NCI-H446 (cell line): Measurements from ENCODE around the gene IL37.
"Not testable (repeated sequence)": the region's sequence is repeated elsewhere in the genome, so short reads cannot be mapped to it uniquely, and the experiment has no call there.

Experiments used
- DNase-seq, 2 experiments: peaks; one replicate each; lab custom pipeline; 2025; lab: John Stamatoyannopoulos, UW

Gene IL37

DNA sequence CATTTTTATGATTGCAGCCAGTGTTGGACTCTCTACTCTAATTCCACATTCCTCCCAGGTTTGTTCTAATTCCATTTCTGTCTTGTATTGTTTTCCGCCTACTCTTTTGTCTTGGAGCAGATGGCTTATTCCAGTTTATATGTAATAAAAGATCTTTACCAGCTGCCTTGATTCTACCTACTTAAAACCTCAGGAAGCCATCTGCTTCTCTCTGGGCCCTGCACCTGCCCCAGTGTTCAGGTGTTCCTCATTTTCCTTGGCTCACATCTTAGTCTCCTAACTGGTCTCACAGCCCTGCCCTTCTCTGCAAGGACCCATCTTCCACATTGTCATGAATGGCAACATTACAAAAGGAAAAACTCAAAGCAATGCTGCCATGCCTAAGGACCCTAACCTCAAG lies 21.0 kb upstream of the IL37 start:
- DNase-seq: no peak

DNA sequence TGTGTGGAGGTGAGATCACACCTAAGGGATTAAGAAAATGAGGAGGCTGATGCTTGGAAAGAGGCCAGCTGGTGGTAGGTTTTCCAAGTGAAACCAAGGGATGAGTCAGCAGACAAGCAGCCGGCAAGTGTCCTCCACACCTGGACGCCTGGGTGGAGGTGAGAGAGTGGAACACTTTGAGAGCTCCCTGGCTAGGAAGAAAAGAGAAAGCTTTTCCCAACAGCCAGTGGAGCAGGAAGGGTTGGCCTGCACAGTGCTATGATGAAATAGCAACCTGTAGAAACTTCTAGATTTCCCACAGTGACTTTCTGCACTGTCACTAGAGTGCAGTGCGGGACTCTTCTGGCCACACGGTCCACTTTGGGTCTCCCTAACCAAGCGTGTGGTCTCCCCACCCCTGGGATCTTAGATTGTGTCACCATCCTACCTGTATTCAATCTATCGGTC lies 19.6 kb upstream of the IL37 start:
- DNase-seq: no peak

DNA sequence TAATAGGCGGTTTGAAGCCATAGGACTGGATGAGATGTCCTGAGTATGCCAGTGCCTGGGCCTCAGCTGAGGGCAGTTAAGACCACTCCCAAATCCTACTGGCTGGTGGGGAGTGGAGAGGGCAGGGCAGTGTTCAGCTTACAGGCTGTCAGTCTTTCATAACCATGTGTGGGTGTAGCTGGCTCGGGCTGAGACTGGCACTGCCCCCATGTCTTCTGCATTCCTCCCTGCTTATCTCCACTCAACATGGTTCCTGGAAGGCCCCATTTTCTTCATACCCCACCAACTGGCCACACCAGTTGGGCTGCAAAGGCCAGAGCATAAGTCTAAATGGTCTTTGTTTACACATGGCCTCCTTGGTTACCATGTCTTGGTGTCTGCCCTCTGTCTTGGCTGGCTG lies 17.2 kb upstream of the IL37 start:
- DNase-seq: no peak

DNA sequence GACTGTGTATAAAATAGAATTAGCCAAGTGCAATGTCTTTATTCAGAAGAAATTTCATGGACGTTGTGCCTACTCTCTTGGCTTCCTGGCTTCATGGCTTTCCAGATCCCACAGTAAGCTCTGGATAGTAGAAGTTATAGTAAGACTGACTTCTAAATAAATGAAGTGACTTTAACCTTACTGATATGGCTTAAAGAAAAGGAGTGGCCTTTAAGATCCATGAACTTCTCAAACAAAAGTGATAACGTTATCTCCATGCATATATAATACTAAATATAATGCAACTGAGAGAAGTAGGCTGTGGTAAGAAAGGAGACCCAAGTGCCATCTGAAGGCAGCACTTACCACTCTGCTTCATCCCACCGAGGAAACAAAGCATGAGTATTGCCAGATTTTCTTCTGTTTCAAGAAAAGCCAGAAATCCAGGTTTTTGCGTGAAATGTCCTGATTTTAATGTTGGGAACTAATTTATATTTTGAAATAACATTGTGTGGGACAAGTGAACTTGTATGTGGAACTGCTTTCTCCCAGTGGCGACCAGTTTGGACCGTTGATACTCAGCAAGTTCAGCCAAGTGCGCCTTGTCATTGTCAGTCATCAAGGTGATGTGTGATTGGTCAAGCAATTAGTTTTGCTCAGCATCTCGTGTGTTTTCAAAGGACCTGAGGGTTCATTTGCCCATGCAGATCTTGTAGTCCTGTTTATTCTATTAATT lies 13.9 kb upstream of the IL37 start:
- DNase-seq: no peak

DNA sequence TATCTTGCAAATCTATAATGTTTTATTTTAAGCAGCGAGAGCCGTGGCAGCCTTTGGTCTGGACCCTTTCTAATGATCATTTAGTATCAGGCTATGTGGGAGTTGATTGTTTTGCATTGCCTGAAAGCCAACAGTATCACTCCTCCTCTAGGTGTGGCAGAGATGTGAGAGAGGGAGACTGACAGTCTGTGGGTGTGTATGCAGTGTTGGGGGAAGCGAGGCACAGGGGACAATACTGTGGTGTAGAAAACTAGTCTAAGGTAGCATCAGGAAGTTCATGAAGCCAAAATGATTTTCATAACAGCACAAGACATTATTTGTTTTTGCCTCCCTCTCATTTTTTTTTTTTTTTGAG lies 13.4 kb upstream of the IL37 start:
- DNase-seq: no peak

DNA sequence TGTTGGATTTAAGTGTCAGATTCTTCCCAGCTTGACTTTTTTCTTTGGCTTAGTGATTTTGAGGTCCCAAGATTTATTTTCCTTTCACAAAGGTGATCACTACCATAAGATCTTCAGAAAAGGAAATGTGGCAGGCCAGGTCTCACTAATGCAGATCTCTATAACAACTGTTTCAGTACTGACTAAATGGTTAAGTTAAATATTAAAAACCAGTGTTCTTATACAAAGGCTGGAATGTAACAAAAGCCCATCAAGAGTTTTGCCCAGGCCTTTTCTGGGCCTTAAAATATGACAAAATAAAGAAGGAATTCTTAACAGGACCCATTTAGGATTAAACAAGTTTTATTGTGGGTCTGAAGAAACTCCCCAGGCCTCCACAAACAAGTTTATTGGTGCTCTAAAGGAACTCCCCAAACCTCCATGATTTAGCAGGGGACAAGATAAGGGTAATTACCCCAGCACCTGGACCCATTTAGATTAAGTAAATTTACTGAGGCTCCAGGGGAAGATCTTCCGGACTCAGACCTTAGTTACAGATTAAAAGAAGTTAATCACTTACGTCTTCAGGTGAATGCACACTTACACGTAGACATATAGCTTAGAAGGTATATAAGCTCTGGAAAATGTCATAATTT lies 9.4 kb upstream of the IL37 start:
- DNase-seq: not testable (repeated sequence)

DNA sequence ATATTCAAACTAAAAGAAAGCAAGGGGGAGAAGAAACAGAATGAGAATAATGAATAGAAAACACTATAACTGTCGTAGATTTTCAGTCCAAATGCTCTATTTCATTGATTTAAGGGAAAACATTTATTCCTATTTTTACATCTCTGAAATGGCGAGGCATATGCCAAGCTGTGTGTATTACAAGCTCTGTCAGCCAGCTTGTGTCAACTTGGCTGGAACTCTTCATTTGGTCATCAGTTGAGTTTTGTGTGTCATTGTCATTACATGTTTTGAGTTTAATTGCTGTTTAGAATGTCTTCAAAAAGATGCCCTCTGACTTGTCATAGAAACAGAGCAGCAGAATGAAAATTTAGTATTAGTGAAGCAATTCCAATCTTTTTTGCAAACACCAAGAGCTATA lies 8.1 kb upstream of the IL37 start:
- no peak for DNase-seq

DNA sequence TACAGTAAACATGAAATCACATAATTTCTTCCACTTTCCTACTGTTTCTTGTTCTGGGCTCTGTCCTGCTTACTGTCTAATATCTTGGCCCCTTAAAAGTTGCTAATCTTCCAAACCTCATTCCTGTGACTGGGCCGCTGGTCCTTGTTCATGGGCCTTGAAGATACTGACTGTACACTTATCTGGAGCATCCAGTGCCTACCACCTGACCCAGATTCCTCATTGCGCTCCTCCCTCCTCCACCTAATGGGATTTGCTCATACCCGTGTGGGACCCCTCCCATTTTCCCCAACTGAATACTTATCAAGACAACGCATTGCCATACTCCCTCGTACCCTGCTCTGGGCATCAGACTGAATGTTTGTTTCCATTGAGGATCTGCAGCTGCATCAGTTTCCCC lies 6.1 kb upstream of the IL37 start:
- no peak for DNase-seq

DNA sequence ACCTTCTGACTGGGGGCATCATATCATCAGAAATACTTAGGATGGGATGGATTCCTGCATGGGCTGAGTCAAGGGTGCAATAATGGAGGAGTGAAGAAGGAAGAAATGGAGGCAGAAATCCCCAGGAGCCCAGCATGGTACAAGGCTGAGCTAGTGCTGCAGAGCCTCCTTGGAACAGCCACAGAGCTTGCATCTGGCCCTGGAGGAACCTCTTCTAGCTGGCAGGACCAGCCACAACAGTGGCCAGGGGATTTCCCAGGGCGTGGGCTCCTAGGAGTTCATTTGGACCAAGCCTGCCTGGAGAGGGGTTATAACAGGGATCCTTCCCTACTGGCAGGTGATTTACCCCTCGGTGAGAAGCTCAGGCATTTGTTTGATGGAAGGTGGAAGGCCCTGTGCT lies 4.7 kb upstream of the IL37 start:
- no peak for DNase-seq

DNA sequence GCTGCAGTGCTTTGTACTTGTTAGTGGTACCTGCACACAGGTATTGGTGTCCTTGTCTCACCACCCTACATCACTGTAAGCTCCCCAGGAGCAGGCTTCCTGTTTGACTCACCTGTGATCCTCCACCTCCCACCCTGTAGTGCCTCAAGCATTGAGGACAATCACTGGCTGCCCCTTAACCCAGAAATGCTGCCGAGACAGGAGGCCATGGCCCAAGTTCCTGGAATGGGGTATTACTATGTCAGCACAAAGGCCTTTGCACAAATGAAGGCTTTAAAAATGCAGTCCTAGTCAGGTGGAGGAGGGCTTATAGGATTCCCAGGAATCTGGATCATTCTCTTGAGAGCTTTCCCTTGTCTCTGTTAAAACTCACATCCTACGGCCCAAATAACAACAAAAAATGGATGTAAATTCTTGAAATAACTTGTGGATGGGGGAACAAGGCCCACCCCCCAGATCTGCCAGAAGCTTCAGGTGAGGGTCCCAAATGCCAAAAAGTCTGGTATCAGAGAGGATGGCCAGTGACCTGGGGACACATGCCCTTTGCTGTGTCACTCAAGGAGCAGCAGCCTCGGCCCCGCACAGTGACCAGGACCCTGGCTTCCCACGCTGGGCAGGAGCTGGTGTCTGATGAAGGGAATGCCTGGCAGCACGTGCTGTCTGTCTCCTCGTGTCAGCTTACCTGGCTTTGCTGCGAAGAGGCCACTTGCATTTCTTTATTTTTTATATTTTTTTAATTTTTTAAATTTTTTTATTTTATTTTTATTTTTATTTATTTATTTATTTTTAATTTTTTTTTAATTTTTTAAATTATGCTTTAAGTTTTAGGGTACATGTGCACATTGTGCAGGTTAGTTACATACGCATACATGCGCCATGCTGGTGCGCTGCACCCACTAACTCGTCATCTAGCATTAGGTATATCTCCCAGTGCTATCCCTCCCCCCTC lies 3.7 kb upstream of the IL37 start:
- no peak for DNase-seq

DNA sequence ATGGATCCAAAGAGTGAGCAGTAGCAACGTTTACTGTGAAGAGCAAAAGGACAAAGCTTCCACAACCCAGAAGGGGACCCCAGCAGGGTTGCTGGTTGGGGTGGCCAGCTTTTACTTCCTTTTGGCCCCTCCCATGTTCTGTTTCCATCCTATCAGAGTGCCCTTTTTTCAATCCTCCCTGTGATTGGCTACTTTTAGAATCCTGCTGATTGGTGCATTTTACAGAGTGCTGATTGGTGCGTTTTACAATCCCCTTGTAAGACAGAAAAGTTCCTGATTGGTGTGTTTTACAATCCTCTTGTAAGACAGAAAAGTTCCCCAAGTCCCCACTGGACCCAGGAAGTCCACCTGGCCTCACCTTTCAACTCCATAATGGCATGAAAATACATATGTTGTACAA lies 2.4 kb upstream of the IL37 start:
- DNase-seq: not testable (repeated sequence)

DNA sequence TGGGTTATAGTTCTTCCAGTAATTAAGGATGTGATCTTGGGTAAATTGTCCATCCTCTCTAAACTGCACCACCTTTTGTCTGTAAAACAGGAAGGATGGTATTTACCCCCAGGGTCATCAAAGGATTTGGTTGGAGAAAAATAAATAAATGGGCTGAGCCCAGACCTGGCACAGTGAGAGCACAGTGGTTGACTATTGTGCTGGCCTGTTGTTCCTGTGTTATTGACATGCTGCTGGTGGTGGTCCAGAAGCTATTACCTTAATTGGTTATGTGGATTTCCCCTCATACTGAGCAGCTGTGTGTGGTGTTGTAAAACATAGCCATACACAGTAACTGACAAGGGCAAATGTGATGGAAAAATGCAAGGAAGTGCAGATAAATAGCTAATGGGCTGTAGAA lies 746 bp upstream of the IL37 start:
- no peak for DNase-seq

DNA sequence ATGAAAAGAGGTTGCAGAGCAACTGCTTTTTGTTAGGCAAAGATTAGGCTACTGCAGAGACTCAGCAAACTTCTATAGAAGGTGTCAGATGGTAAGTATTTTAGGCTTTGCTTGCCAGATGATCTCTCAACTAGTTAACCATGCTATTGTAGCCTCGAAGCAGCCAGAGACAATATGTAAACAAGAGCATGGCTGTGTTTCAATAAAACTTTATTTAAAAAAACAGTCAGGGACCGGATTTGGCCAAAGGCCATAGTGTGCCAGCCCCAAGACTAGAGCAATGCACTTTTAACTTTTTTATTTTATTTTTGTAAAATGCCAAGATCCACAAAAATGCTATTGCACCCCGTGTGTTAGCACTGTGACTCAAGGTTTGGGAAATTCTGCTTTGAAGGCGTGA lies 1.4 kb downstream of the IL37 start:
- no peak for DNase-seq

DNA sequence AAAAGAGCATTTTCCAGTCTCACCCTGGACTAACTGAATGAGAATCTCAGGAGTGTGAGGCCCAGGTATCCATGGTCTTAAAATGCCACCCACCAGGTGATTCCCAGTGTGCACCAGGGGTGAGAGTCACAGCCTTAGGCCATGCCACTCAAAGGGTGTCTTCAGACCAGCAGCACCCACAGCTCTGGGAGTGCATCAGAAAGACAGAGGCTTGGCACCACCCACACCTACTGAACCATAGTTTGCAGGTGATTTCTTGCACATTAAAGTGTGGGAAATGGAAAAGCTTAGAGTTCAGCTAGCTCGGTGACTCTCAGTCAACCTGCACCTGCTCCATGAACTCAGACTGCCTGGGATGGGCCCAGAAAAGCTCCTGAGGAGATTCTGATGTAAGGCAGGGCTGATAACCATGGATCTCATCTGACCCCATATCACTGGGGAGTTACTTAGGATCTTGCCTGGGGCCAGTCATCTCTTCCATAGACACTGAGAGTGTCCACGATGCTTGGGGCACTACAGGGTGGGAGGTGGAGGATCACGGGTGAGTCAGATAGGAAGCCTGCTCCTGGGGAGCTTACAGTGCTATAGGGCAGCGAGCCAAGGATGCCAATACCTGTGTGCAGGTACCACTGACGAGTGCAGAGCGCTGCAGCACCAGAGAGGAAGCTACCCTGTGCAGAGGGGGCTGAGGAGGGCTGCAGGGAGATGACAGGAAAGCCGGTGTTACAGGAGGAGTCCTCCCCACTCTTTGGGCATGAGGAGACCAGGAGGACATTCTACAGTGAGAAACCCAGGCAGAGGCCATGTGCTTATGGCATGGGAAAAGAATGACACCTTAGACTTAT lies 4.6 kb downstream of the IL37 start:
- no peak for DNase-seq

DNA sequence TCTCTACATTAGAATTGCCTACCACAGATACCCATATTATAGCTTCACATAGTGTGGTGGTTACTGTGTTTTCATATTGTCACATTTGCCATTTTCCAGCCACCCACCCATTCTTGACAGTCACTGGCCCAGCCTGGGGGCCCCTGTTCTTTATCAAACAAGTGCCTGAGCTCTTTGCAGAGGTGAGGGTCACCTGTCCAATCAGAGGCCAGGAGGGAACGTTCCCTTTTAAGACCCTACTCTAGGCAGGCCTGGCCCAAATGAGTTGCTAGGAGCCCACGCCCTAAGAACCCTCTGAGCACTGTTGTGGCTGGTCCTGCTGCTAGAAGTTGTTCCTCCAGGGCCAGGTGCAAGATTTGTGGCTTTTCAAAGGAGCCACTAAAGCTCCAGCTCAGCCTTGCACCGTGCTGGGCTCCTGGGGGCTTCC lies 5.2 kb downstream of the IL37 start:
- no peak for DNase-seq

DNA sequence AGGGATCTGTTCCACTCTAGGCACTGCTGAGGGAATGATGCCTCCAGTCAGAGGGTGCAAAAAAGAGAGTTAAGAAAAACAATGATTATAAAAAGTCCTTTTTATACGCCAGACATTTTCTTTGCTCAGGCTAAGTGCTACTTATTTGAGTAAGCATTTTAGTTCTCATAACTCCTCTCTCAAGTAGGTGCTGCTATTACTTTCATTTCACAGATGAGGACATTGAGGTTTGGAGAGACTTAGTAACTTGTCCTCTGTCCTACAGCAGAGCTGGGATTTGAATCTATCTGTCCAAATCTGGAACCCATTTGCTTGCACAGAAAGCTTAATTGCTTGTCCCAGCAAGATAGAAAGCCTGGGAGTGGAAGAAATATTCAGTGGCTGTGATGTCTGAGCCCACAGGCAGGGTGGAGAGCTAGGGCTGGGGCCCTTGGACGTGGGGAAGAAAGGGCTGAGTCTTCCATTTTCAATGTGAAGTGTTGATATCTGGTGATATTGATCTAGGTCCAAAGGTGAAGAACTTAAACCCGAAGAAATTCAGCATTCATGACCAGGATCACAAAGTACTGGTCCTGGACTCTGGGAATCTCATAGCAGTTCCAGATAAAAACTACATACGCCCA lies 5.8 kb downstream of the IL37 start:
- DNase-seq: no peak

DNA sequence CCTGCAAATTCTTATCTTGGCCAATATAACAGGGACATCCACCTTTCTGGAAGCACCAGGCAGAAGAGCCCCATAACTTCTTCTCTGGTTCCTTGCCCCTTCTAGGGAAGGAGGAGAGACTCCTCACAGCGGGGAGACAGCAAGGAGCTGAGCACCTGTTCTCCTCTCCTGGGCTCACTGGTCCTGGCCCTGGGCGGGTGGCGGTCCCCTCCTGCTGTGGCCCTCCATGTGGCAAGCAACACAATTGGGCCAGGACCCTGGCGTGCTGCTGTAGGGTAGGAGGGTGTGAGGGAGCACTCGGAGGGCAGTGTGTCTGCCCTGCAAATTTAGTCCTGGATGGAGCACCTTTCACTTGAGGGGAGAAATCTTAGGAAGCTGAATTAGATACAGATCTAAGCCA lies 6.9 kb downstream of the IL37 start:
- no peak for DNase-seq

DNA sequence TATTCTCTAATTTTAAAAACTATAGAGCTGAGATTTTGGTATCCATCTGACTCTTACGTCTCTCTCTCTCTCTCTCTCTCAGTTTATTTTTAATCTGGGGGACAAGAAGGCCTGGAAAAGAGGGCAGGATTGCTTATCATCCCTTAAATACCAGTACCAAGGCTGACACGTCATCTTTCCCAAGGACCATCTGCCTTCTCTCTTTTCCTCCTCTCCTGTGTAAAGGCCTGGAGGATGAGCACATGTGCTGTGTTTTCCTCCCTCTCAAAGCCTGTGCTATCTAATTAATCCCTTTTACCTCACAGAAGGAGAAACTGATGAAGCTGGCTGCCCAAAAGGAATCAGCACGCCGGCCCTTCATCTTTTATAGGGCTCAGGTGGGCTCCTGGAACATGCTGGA lies 7.3 kb downstream of the IL37 start:
- DNase-seq: no peak

DNA sequence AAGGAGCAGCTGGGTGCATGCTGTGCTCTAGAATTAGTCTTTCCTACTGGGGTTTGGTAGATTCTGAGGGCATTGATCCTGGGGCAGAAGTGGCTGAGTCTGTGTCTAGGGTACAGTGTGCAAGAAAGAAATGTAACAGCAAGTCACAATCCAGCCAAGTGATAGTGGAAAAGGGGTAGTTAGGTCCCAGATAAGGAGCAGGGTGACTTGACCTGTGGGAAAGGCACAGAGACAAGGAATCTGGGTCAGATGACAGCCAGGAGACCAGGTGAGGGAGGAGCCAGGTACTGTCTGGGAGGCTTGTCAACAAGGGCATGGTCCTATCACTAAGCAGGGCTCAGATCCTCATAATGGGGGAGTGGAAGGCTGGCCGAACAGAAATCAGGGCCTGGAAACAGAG lies 8.1 kb downstream of the IL37 start:
- DNase-seq: no peak

DNA sequence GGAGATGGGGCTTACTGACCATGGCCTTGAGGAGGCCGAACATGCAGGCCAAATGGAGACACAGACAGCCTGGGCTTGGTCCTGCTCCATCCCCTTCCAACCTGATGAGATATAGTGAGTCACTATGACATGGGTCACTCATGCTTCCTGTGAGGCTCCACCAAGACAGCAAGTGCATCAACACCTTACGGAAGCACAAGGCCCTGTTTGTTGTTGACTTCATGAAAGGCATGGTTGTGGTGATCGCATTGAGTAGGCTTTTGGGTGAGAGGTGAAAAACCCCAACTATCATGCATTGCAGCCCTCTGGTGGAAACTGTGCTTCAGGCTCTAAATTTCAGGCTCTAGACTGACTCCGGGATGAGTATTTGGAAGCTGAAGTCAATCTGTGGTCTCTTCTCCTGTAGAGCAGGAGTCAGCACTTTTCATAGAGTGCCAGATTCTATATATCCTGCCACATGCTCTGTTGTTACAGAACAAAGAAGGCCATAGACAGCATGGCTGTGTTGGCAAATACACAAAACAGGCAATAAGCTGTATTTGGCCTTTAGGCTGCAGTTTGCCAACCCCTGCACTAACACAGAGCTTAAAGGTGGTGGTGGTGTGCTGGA lies 10.1 kb downstream of the IL37 start:
- no peak for DNase-seq

DNA sequence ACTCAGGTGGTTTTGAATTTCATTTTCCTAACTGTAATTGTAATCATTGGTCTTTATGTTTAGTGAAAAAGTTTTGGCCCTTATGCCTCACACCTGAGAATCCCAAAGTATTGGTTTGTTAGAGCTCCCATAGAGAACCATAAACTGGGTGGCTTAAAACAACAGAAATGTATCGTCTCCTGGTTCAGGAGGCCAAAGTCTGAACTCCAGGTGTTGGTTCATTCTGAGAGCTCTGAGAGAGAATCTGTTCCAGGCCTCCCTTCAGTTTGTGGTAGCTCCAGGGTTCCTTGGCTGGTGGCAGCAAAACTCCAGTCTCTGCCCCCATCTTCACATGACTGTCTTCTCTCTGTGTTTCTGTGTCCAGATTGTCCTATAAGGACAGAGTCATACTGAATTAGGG lies 11.0 kb downstream of the IL37 start:
- DNase-seq: no peak
